ENCODE results near the gene ELF5. TPM values are rescaled to one million over a fixed set of nuclear protein-coding genes. Genes with fewer than 3 reads are reported as not detected.

Gene ELF5
- total and polyA plus RNA-seq, 10 of the 15 experiments (the other 5 are each of a cell fraction or from before 2014, with no cell fraction given), result not detected

- TF ChIP-seq PKNOX1 (IDR thresholded peaks at IDR 0.05) (no peak), MEF2B (IDR thresholded peaks at IDR 0.05; ENCODE audit: partially characterized antibody, poor library complexity, severe bottlenecking) (no peak)
Measured at GRCh38 chr11:34524696-34525095, 11.1 kb upstream of the ELF5 start (continued).

- no peaks in the 10 kb centered on the region for H3K79me2 ChIP-seq (ENCODE audit: control insufficient read depth, insufficient read depth, low read length)
- H4K20me1 ChIP-seq (ENCODE audit: control insufficient read depth, insufficient read depth), result no peaks in the 10 kb centered on the region
- H3K4me1 ChIP-seq (ENCODE audit: control insufficient read depth, insufficient read depth, low read length), result no peaks in the 10 kb centered on the region
- no peak overlapping the region for H3K4me3 ChIP-seq
- in situ Hi-C loops (cut with MboI) (no loop called here), intact Hi-C loops (cut with micrococcal nuclease; ENCODE audit: unreplicated experiment) (no loop called here)
- FAIRE-seq (no peak), ATAC-seq (no peak), DNase-seq (ENCODE audit: low read depth, low spot score) (no peak)
- ChIA-PET CTCF (interaction anchor here (1.5 to 2.4 kb wide), 2 partner anchors 9 to 11 kb away, joined by 4 to 10 read pairs; partner anchors contain the start of gene ELF5), POLR2A (no interaction called here), SMC1A (ENCODE audit: uncharacterized antibody, unreplicated experiment) (no interaction called here), RAD21 (ENCODE audit: unreplicated experiment) (interaction anchor here (1.4 kb wide), 1 partner anchor 10 kb away, joined by 4 read pairs; no protein-coding TSS in a partner anchor)
- BruUV-seq (replicated peaks), result no TSS peak
- WGBS (ENCODE audit: insufficient coverage, insufficient replicate concordance, low lambda C conversion rate, missing lambda C conversion rate), result 32% methylated on average over 3 of the region's 3 CpGs
- H3K27me3 ChIP-seq (replicated peaks in 1 of 2; ENCODE audit: control insufficient read depth in 2 of 2, insufficient read depth in 2 of 2, low read length in 1 of 2), result no peaks in the 10 kb centered on the region; a peak in 1 of 4 replicates
- TF ChIP-seq ETV6 (conservative IDR thresholded peaks at IDR 0.05 in 1 of 2, IDR thresholded peaks at IDR 0.05 in 1 of 2; ENCODE audit: borderline replicate concordance in 1 of 2, low read depth in 1 of 2) (no peak), FOXK2 (IDR thresholded peaks at IDR 0.05) (no peak), PKNOX1 (IDR thresholded peaks at IDR 0.05) (no peak), CEBPZ (IDR thresholded peaks at IDR 0.05; ENCODE audit: low read depth, low read length) (no peak), SMAD1 (IDR thresholded peaks at IDR 0.05; ENCODE audit: low read depth, partially characterized antibody) (no peak)
- H3K4me2 ChIP-seq (ENCODE audit: control insufficient read depth, insufficient read depth), result no peak overlapping the region
- no peak overlapping the region for H3K9ac ChIP-seq (ENCODE audit: control insufficient read depth, insufficient read depth, low read length)
- H3K9me3 ChIP-seq (replicated peaks; ENCODE audit: control insufficient read depth, insufficient read depth, low read length), result no peaks in the 10 kb centered on the region
- no peaks in the 10 kb centered on the region for H3K36me3 ChIP-seq (ENCODE audit: control insufficient read depth in 2 of 2, insufficient read depth in 2 of 2, low read length in 1 of 2)
- H2AFZ ChIP-seq (ENCODE audit: control insufficient read depth, low read depth, low read length), result no peak overlapping the region
- H3K27ac ChIP-seq (ENCODE audit: control insufficient read depth, insufficient read depth), result no peak overlapping the region
Measured at GRCh38 chr11:34523053-34523452, 9.5 kb upstream of the ELF5 start.
